ENCODE results near the gene H19. TPM values are rescaled to one million over a fixed set of nuclear protein-coding genes. Genes with fewer than 3 reads are reported as not detected.

The H19 gene
- 130 TPM for total RNA-seq

GRCh38 chr11:1997755-1998154 is at the start of gene H19:
H19 (minus strand) TSS chr11:1997842.
- no peak for DNase-seq (ENCODE audit: low spot score)

GRCh38 chr11:2041963-2042362 is 44.3 kb upstream of the H19 start:
- DNase-seq (ENCODE audit: low spot score) = no peak

GRCh38 chr11:2041153-2041552 is 43.5 kb upstream of the H19 start:
- no peak for DNase-seq (ENCODE audit: low spot score)

- DNase-seq (ENCODE audit: low spot score) = no peak
Measured at GRCh38 chr11:2039198-2039759, 41.6 kb upstream of the H19 start.

GRCh38 chr11:2036863-2037486 is 39.3 kb upstream of the H19 start:
- no peak for DNase-seq (ENCODE audit: low spot score)

GRCh38 chr11:2035382-2035781 is 37.7 kb upstream of the H19 start:
- no peak for DNase-seq (ENCODE audit: low spot score)

- no peak for DNase-seq (ENCODE audit: low spot score)
Measured at GRCh38 chr11:2031058-2031457, 33.4 kb upstream of the H19 start.

- DNase-seq (ENCODE audit: low spot score) = no peak
Measured at GRCh38 chr11:2027708-2028107, 30.1 kb upstream of the H19 start.

- DNase-seq (ENCODE audit: low spot score) = no peak
Measured at GRCh38 chr11:2015025-2015424, 17.4 kb upstream of the H19 start.

- no peak for DNase-seq (ENCODE audit: low spot score)
Measured at GRCh38 chr11:2012440-2012839, 14.8 kb upstream of the H19 start.

GRCh38 chr11:2004466-2004865 is 6.8 kb upstream of the H19 start:
- no peak for DNase-seq (ENCODE audit: low spot score)

- no peak for DNase-seq (ENCODE audit: low spot score)
Measured at GRCh38 chr11:2002807-2003206, 5.2 kb upstream of the H19 start.

GRCh38 chr11:2002042-2002776 is 4.6 kb upstream of the H19 start:
- DNase-seq (ENCODE audit: low spot score) = no peak

- no peak for DNase-seq (ENCODE audit: low spot score)
Measured at GRCh38 chr11:1998861-1999260, 1.2 kb upstream of the H19 start.

- DNase-seq (ENCODE audit: low spot score) = no peak
Measured at GRCh38 chr11:1998290-1998689, 648 bp upstream of the H19 start.

GRCh38 chr11:1994121-1994520 is 3.5 kb downstream of the H19 start:
- no peak for DNase-seq (ENCODE audit: low spot score)

- no peak for DNase-seq (ENCODE audit: low spot score)
Measured at GRCh38 chr11:1992111-1992510, 5.5 kb downstream of the H19 start.

GRCh38 chr11:1990872-1991578 is 6.6 kb downstream of the H19 start:
- DNase-seq (ENCODE audit: low spot score) = no peak

GRCh38 chr11:1989953-1990352 is 7.7 kb downstream of the H19 start:
- DNase-seq (ENCODE audit: low spot score) = no peak

GRCh38 chr11:1988667-1989317 is 8.8 kb downstream of the H19 start:
- no peak for DNase-seq (ENCODE audit: low spot score)

- no peak for DNase-seq (ENCODE audit: low spot score)
Measured at GRCh38 chr11:1988174-1988573, 9.5 kb downstream of the H19 start.

GRCh38 chr11:1987024-1987423 is 10.6 kb downstream of the H19 start:
- DNase-seq (ENCODE audit: low spot score) = no peak
